SU-DHL-6 (cell line): ENCODE results near the gene ANXA11.

ENCODE experiments used
- H2AFZ ChIP-seq: fragments of 200-600 bp; sonication (generic); 2 replicates; pipeline ENCODE4 v1.6.1; 2014; ENCODE audit warnings: low read depth, mild to moderate bottlenecking, moderate library complexity, mixed read lengths, antibody characterized with exemption, low read length; ENCODE audit not compliant: severe bottlenecking
- H3F3A ChIP-seq: fragments of 200-600 bp; shearing (Covaris generic); 2 replicates; pipeline ENCODE4 v1.6.0; 2016; ENCODE audit warnings: antibody characterized with exemption, mild to moderate bottlenecking; ENCODE audit not compliant: insufficient read depth
- H3K27ac ChIP-seq: fragments of 200-600 bp; sonication (generic); 2 replicates; pipeline ENCODE4 v1.5.1; 2016; ENCODE audit warnings: low read depth, mild to moderate bottlenecking, low read length, moderate library complexity, mixed read lengths
- H3K27me3 ChIP-seq: fragments of 200-600 bp; sonication (generic), shearing (Covaris generic); 2 replicates; pipeline ENCODE4 v1.6.0; 2014; ENCODE audit warnings: mild to moderate bottlenecking, low read length
- H3K36me3 ChIP-seq: fragments of 200-600 bp; sonication (generic); 2 replicates; pipeline ENCODE4 v1.6.1; 2014; ENCODE audit warnings: mild to moderate bottlenecking, low read length, mixed read lengths
- H3K4me2 ChIP-seq: fragments of 300-600, 200-600 bp; shearing (Covaris generic), sonication (generic); 2 replicates; pipeline ENCODE4 v1.6.0; 2014; ENCODE audit warnings: low read length, low read depth, mild to moderate bottlenecking; ENCODE audit not compliant: poor library complexity, severe bottlenecking
- H3K4me3 ChIP-seq: fragments of 200-600 bp; sonication (generic); 2 replicates; pipeline ENCODE4 v1.5.1; 2014; ENCODE audit warnings: antibody characterized with exemption, low read length, mild to moderate bottlenecking, mixed read lengths; ENCODE audit not compliant: insufficient read depth, poor library complexity, severe bottlenecking
- H3K79me2 ChIP-seq: fragments of 200-600 bp; sonication (generic); 2 replicates; pipeline ENCODE4 v1.6.1; 2014; ENCODE audit warnings: mild to moderate bottlenecking, low read length, moderate library complexity; ENCODE audit not compliant: insufficient read depth
- H3K9ac ChIP-seq: fragments of 200-600 bp; sonication (generic); 2 replicates; pipeline ENCODE4 v1.7.0; 2014; ENCODE audit warnings: mild to moderate bottlenecking, low read length
- H3K9me2 ChIP-seq: fragments of 200-600 bp; sonication (generic); replicated peaks from 2 replicates; pipeline ENCODE4 v1.6.1; 2014; ENCODE audit warnings: low read length; ENCODE audit not compliant: insufficient read depth
- H3K9me3 ChIP-seq: fragments of 200-600 bp; sonication (generic); 2 replicates; pipeline ENCODE4 v1.6.1; 2014; ENCODE audit warnings: low read length, mixed read lengths; ENCODE audit not compliant: insufficient read depth
- H4K20me1 ChIP-seq: fragments of 200-600 bp; sonication (generic); 2 replicates; pipeline ENCODE4 v1.6.1; 2014; ENCODE audit warnings: low read depth, mild to moderate bottlenecking, antibody characterized with exemption, low read length, moderate library complexity, mixed read lengths
- EZH2phosphoT487 ChIP-seq: fragments of 200-600 bp; sonication (generic), shearing (Covaris generic); conservative IDR thresholded peaks from 2 replicates; pipeline ENCODE4 v1.6.1; 2018; ENCODE audit warnings: mild to moderate bottlenecking, antibody characterized with exemption, low read length, moderate library complexity, mixed read lengths
- TF ChIP-seq, protein P1 (sequence below): fragments of 200-600 bp; sonication (generic); IDR thresholded peaks from one replicate; pipeline ENCODE4 v1.5.1; 2017; ENCODE audit warnings: antibody characterized with exemption, mild to moderate bottlenecking, low read length, moderate library complexity; ENCODE audit not compliant: insufficient read depth, poor library complexity, severe bottlenecking

ANXA11 gene

DNA sequence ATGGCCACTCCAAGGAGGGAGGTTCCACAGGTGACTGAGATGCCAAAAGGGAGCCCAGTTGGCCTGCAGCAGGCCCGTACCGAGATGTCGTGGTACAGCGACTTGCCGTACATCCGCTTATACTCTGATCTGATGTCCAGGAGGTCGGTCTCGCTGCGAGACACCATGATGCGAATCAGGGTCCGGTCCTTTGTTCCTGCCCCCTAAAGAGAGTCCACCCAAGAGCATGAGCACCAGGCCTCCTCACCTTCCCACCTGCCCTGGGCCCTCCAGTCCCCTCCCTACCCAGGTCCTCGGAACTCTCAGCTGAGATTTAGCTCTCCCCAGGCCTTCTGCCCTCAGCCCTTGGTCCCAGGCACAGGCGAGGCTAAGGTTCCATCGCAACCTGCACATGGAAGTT lies 47.8 kb downstream of the ANXA11 start:
- H3K4me3 ChIP-seq: no peak overlapping the region
- no peaks in the 10 kb centered on the region for H3K36me3 ChIP-seq
- H3K79me2 ChIP-seq: no peaks in the 10 kb centered on the region
- TF ChIP-seq EZH2phosphoT487: no peak
- TF ChIP-seq, protein P1, sequence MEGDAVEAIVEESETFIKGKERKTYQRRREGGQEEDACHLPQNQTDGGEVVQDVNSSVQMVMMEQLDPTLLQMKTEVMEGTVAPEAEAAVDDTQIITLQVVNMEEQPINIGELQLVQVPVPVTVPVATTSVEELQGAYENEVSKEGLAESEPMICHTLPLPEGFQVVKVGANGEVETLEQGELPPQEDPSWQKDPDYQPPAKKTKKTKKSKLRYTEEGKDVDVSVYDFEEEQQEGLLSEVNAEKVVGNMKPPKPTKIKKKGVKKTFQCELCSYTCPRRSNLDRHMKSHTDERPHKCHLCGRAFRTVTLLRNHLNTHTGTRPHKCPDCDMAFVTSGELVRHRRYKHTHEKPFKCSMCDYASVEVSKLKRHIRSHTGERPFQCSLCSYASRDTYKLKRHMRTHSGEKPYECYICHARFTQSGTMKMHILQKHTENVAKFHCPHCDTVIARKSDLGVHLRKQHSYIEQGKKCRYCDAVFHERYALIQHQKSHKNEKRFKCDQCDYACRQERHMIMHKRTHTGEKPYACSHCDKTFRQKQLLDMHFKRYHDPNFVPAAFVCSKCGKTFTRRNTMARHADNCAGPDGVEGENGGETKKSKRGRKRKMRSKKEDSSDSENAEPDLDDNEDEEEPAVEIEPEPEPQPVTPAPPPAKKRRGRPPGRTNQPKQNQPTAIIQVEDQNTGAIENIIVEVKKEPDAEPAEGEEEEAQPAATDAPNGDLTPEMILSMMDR: no peak
- no peak overlapping the region for H2AFZ ChIP-seq
- H4K20me1 ChIP-seq: no peaks in the 10 kb centered on the region
- no peaks in the 10 kb centered on the region for H3K27me3 ChIP-seq
- H3F3A ChIP-seq: no peaks in the 10 kb centered on the region
- H3K4me2 ChIP-seq: no peak overlapping the region
- no peaks in the 10 kb centered on the region for H3K9me3 ChIP-seq
- H3K9ac ChIP-seq: no peak overlapping the region
- no peaks in the 10 kb centered on the region for H3K9me2 ChIP-seq
- no peak overlapping the region for H3K27ac ChIP-seq

DNA sequence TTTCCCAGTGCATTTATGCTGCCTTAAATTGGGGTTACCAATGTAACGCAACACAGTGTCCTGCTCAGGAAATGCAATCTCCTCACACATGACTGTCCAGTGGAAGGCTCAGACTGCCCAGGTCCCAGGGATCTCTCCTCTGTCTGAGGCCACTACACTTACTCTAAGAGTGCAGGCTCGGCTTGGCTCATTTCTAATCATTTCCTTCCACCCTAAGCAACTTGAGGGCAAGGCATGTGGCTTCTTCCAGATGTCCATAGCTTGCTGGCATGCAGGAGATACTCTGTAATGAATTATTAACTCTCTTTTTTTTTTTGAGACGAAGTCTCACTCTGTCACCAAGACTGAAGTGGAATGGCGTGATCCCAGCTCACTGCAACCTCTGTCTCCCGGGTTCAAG lies 49.1 kb downstream of the ANXA11 start:
- Histone ChIP-seq H3K9ac (no peak overlapping the region), H3K9me2 (no peaks in the 10 kb centered on the region), H3K9me3 (no peaks in the 10 kb centered on the region), H3K4me2 (no peak overlapping the region), H3K36me3 (no peaks in the 10 kb centered on the region), H2AFZ (no peak overlapping the region), H3K4me3 (no peak overlapping the region), H3K27ac (no peak overlapping the region), H3K79me2 (no peaks in the 10 kb centered on the region), H3K27me3 (no peaks in the 10 kb centered on the region), H3F3A (no peaks in the 10 kb centered on the region), H4K20me1 (no peaks in the 10 kb centered on the region)
- TF ChIP-seq EZH2phosphoT487: no peak
- TF ChIP-seq, protein P1: no peak

GRCh38 chr10:80155696-80156215 lies 49.6 kb downstream of the ANXA11 start:
- Histone ChIP-seq H3F3A (no peaks in the 10 kb centered on the region), H3K36me3 (no peaks in the 10 kb centered on the region), H3K9ac (no peak overlapping the region), H2AFZ (no peak overlapping the region), H3K9me3 (no peaks in the 10 kb centered on the region), H3K27me3 (no peaks in the 10 kb centered on the region), H3K9me2 (no peaks in the 10 kb centered on the region), H3K4me3 (no peak overlapping the region), H4K20me1 (no peaks in the 10 kb centered on the region), H3K79me2 (no peaks in the 10 kb centered on the region), H3K4me2 (no peak overlapping the region), H3K27ac (no peak overlapping the region)
- TF ChIP-seq, protein P1: no peak
- TF ChIP-seq EZH2phosphoT487: no peak
